Renal cortex interstitium (tissue), 11 donors: ENCODE measurements around the gene NKX6-2. TPM values are rescaled to one million over a fixed set of nuclear protein-coding genes. Genes with fewer than 3 reads are reported as not detected.

Source experiments
- DNase-seq, 11 donors: peaks; one replicate each; pipeline ENCODE4 v3.0.0-alpha.2; 2013; ENCODE audit warnings: low read depth in 9 of 11, low spot score in 4 of 11; ENCODE audit errors: extremely low read depth in 1 of 11
- polyA plus RNA-seq, 3 donors: library from polyadenylated mRNA; unstranded; fragments of 120-200 nt; gene quantifications; one replicate each; pipeline ENCODE4 v1.2.1, GENCODE V29; 2013; ENCODE audit not compliant: insufficient read length in 3 of 3

The NKX6-2 gene
- polyA plus RNA-seq, 3 donors: 4.9 to 7.3 (median 6.1) TPM

DNA sequence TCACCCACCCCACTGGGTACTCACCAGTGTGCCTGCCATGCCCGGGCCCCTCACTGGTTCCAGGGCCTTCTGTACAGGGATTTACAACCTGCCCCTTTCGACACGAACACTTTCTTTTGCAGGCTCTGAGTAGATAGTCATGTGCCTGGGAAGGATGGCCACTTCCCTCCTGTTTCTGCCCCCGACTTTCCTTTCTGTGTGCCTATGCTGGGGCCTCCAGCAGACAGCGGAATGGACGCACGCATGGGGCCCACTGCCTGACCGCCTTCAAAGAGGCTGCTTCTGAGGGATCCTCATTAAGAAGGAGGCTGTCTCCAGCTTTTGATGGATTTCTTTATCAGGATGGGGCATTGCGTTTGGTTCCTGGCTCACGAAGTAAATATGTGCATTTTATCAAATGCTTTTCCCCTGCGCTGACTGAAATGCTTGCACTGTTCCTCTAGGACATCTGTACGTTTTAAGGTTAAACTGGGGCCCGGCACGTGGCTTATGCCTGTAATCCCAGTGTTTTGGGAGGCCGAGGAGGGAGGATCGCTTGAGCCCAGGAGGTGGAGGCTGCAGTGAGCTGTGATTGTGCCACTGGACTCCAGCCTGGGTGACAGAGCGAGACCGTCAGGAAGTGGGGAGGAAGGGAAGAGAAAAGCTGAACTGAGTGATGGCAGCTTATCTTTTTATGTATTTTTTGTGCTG lies 29.4 kb upstream of the NKX6-2 start:
- DNase-seq: no peak

- no peak for DNase-seq
Observed at GRCh38 chr10:132814469-132814856, 28.5 kb upstream of the NKX6-2 start.

DNA sequence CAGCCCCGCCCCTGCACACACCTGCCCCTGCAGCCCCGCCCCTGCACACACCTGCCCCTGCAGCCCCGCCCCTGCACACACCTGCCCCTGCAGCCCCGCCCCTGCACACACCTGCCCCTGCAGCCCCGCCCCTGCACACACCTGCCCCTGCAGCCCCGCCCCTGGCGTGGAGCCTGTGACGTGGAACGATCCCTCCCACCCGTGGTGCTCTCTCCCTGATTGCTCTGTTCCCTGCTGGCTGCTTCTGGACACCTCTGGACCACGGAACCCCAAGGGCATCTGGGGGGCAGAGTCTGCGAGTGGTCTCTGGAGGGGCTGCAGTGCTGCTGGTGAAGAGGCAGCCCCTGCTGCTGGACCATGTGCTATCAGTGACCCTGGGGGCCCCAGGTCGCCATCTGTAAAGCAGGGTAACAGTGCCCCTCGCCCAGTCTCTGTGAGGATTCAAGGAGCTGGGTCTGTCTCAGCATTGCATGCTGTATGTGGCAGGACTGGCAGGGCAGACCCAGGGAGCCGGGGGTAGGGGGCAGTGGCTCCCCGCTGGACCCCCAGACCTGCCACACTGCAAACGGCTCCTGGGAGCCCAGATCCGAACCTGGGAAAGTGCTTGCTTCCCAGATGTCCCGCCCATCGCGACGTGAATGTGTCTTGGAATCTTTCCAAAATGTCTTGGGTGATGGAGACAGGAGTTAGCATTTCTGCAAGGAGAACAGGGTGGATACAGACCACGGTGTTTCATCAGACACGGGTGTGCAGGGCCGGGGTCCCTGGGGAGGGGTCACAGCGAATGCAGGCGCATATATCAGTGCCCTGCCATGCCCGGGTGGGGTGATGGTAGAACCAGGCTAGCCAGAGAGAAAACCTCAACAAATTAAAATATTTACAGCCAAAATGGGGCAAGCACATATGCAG lies 27.9 kb upstream of the NKX6-2 start:
- no peak for DNase-seq

DNA sequence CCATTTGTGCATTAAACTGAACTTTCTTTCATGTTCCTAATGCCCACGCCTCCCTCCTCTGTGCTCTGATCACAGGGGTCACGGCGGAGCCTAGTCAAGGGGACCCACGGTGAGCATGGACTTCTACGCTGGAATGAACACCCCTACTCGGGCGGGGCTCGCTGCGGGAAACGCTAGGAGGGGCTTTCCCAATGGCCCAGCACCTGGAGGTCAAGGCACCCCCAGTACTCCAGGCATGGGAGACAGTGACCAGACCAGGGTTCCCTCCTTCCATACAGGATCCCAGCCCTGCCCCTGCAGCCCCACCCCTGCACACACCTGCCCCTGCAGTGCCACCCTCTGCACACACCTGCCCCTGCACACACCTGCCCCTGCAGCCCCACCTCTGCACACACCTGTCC lies 27.1 kb upstream of the NKX6-2 start:
- DNase-seq: no peak

DNA sequence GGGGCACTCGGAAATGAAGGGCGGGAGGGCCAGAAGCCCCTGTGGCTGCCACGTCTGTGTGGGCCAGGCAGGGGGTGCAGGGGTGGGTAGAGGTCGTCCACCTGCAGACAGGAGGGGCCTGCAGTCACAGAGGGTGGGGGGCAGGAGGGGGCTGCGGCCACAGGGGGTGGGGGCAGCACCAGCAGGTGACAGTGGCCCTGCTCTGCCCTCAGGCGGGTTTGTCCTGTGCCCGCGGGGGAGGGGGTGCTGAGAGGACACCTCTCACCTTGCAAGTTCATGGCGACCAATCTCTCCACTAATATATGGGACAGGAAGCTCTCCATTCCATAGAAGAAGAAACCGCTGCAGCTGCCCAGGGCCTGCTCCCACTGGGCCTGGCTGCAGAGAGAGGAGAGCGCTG lies 26.6 kb upstream of the NKX6-2 start:
- DNase-seq: no peak

DNA sequence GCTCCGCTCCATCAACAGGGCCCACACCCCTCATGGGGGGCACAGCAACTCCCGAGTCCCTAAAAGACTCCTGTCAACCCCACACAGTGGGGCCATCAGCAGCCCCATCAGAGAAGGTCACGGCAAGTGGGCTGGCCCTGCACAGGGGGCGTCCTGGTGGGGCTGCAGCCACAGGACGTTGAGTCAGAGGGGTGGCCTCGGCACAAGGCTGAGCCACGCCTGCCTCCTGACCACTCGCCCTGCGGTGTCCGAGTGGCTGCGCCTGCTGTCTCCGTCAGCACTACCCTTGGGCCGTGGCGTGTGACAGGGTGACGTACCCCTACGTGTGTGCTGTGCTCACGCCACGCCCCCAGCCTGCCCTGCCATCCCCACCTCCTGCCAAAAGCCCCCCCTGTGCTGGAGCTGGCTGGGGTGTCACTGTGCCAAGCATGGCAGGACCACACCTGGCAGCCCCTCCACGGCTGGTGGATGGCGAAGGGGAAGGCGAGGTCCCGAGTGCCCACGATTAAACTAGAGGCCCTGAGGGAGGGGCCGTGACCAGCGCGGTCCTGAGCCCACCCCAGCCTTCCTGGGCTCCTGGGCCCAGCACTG lies 26.0 kb upstream of the NKX6-2 start:
- DNase-seq: no peak

- no peak for DNase-seq
Observed at GRCh38 chr10:132810807-132811700, 25.1 kb upstream of the NKX6-2 start.

- DNase-seq: no peak
Observed at GRCh38 chr10:132810141-132810806, 24.3 kb upstream of the NKX6-2 start.

DNA sequence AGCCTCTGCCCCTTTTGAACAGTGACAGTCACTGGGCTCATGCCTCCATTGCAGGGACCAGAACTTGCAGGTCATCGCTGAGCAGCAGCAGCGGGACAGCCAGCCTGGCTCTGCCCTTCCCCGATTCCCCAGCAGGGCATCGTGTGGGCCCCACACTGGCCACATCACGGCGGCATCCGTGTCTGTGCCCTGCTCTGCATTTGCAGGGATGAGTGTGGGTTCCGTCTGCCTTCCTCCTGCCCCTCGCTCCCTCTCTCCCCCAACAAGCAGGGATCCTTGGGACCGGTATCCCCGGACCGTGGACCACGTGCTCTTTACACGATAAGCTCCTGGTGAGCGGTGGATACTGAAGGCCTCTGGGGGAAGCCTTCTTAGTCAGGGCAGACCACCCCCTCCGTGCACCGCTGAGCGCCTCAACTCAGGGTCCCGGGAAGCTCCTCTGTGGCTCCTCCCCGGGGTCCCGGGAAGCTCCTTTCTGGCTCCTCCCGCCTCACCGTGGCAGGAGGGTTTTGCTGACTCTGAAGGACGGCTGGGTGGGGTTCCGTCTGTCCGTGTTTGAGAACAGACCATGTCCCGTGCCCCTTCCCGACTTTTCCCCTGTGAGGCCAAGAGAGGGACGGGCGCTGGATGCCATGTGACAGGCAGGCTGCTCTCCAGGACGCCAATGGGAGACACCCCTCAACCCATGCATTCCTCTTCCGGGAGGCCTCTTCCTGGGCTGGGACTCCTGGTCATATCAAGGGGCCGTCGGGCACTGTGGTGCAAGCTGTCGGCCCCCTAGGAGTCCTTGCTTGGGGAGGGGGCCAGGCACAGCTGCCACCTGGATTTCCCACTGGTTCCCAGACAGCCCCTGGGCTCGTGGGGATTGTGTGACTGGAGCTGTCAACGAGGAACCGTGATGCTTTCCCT lies 23.5 kb upstream of the NKX6-2 start:
- DNase-seq: no peak

- DNase-seq: no peak
Observed at GRCh38 chr10:132808383-132809231, 22.7 kb upstream of the NKX6-2 start.

DNA sequence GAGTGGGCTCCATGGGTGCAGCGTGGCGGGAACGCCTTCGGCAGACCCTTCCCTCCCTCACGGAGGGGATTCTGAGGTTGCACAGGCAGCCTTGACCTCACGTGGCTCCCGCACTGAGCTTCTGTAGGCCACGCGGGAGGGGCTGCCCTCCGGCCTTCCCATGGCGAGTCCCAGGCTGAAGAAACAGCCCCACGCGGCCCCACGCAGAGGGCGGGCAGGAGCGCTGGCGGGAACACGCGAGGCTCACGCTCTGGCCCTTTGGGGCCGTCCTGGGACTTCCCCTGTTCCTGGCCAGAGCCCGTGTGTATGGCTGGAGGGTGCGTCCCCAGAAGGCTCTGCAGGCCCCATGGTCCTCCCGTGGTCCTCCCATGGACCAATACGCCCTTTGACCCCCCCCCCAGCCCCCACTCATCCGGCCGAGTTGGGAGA lies 21.7 kb upstream of the NKX6-2 start:
- DNase-seq: no peak

- DNase-seq: no peak
Observed at GRCh38 chr10:132806561-132807003, 20.6 kb upstream of the NKX6-2 start.

DNA sequence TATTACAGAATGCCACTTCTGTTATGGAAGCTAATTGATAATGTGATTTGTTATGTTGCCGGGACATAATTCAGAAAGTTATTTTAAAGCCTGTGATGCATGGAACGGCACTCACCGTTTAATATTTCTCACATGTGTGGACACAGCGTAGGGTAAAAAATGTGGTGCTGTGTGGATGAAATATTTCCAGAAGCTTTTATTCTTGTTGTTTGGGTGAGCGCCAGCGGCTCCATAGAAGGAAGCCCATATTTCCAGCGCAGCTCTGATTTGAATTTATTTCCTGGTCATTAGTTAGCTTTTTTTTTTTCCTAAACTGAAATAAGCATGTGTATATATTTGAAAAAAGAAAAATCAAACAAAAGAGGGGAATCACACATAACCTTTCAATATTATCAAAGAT lies 20.2 kb upstream of the NKX6-2 start:
- no peak for DNase-seq

- DNase-seq: no peak
Observed at GRCh38 chr10:132805599-132805998, 19.7 kb upstream of the NKX6-2 start.

DNA sequence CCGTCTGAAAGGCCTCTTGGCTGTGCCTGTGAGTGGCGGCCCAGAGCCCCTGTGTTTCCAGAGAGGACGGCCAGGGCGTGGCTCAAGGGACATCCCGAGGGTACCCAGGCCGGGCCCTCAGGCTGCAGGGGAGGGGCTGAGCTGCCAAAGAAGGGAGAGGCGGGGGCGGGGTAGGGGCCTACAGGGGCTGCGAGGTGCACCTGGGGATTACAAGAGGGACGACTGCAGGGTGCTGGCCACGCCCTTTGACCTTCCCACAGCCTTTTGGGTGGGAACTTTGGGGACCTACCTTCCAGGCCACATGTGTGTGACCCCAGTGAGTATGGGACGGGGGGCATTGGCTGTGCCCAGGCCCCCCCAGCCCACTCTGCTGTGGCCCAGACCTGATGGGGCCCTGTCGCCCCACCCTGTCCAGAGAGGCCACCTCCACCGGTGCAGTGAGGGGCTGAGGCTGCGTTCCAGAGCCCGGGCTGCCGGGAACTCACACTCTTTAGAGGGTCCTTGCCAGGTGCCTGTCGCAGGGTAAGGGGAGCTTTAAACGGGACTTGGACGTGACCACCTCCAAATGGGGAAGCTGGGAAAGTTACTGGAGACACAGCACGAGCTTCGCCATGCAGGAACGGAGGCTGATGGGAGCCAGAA lies 19.0 kb upstream of the NKX6-2 start:
- DNase-seq: no peak

DNA sequence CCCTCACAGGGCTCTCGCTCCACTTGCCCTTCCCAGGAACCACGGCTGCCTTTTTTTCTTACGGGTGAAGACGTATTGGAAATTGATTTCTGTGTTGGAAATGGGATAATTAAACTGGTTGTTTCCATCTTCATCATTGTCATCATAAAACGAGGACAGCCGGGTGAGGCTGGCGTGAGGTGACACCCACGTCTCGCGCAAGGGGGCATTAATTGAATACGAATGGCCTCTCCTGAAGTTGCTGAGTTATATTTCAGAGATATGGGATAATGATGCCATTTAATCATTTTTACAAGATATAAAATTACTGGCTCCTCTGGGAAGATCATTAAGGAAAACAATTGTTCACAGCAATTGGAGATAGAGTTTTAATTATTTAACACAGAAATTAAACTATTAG lies 18.3 kb upstream of the NKX6-2 start:
- no peak for DNase-seq
